Fibroblast of skin of abdomen (primary cell): ENCODE measurements around the gene NUAK2.

ENCODE experiments used
- DNase-seq: peaks from one replicate; pipeline ENCODE4 v3.0.0-alpha.2; 2013

NUAK2 gene

GRCh38 chr1:205271745-205272144 is 49.8 kb downstream of the NUAK2 start:
- no peak for DNase-seq

GRCh38 chr1:205271277-205271676 is 50.3 kb downstream of the NUAK2 start:
- no peak for DNase-seq

- DNase-seq, result no peak
Observed at GRCh38 chr1:205270764-205271163, 50.8 kb downstream of the NUAK2 start.

DNA sequence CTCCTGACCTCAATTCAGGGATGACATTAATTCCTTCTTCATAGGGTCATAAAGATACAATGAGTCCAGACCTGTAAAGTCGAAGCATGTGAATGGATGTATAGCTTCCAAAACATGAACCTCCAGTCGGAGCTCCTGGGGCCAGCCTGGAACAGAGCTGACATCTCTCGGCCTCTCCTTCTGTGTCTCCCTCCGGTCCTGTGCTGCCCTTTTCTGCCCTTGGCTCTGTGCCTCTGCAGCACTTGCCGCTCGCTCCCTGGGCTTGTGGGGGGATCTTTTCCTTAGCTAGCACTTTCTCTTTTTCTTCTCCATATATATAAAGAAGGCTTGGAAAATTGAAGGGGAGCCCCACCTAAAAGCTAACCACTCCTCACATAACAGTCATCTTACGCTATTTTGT is 51.3 kb downstream of the NUAK2 start:
- DNase-seq, result no peak

DNA sequence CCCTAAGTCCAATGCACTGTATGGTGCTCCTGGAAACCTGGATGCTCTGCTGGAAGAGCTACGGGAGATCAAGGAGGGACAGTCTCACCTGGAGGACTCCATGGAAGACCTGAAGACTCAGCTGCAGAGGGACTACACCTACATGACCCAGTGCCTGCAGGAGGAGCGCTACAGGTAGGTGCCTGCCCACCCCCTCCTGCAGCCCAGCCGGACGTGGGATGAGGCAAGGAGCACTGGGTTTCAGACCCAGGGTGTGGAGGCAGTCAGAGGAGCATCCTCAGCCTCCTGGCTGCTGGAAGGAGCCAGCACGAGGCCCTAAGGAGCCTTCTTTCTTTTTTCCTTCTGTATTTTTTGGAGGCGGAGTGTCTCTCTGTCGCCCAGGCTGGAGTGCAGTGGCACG is 51.8 kb downstream of the NUAK2 start:
- DNase-seq, result no peak

DNA sequence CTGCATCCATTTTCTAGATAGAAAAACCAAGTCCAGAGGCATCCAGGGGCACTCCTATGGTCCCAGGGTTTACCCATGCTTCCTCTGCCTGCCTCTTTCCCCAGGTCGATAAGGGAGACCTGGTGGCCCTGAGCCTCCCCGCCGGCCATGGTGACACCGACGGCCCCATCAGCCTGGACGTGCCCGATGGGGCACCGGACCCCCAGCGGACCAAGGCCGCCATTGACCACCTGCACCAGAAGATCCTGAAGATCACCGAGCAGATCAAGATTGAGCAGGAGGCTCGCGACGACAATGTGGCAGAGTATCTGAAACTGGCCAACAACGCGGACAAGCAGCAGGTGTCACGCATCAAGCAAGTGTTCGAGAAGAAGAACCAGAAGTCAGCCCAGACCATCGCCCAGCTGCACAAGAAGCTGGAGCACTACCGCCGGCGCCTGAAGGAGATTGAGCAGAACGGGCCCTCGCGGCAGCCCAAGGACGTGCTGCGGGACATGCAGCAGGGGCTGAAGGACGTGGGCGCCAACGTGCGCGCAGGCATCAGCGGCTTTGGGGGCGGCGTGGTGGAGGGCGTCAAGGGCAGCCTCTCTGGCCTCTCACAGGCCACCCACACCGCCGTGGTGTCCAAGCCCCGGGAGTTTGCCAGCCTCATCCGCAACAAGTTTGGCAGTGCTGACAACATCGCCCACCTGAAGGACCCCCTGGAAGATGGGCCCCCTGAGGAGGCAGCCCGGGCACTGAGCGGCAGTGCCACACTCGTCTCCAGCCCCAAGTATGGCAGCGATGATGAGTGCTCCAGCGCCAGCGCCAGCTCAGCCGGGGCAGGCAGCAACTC is 52.5 kb downstream of the NUAK2 start:
- DNase-seq, result no peak

DNA sequence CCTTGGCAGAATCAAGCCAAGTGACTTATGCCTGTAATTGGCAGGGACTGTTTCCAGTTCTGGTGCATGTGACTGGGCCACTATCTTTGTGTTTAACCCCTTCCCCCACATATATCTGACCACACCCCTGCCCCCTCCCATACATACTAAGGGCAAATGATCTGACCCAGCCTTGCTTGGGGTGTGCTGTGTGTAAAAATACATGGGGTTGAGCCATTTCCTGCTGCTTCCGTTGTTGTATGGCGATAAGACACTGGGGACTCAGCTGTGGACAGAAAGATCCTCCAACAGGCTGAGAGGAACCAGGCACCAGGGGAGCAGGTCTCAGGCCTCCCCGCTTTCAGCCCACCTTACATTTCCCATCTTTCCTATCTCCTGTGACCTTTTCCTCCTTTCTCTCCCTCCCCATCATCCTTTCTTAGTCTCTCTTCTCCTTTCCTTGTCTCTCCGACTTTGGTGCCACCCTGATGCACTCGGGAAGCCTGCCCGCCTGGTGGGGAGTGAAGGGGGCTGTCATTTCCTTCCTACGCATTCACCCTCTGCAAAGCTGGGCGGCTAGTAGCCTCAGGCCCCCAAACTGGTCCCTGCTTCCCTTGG is 54.1 kb downstream of the NUAK2 start:
- no peak for DNase-seq

DNA sequence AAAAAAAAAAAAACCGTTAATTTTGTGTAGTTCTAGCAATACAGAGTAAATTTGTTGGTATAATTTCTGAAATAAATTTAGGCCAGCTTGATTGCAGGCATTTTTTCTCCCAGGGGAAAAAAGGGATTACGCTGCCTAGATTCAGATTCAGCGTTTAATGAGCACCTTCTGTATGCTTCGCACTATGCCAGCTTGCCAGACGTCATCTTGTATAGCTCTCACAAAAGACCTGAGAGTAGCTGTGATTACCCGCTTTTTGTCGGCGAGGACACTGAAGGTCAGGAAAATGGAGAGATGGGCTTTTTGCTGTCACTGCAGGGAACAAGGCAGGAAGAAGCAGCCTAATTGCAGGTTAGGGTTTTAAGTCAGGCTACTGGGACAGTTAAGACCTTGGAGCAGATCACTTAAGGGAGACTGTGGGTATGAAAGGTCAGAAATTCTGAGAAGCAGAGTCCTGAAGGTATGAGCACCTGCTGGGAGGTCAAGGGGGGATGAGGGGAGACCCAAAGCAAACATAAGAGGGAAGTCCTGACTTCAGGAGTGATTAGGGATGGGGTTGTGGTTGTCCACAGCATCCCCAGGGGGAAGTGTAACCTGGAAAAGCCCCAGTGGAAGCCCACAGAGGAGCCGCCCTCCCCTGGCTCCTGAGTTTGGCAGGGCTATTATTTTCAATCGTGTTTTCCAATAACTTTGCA is 54.8 kb downstream of the NUAK2 start:
- no peak for DNase-seq

GRCh38 chr1:205263580-205264190 is 57.9 kb downstream of the NUAK2 start:
- peak; percentile 66 for DNase-seq

DNA sequence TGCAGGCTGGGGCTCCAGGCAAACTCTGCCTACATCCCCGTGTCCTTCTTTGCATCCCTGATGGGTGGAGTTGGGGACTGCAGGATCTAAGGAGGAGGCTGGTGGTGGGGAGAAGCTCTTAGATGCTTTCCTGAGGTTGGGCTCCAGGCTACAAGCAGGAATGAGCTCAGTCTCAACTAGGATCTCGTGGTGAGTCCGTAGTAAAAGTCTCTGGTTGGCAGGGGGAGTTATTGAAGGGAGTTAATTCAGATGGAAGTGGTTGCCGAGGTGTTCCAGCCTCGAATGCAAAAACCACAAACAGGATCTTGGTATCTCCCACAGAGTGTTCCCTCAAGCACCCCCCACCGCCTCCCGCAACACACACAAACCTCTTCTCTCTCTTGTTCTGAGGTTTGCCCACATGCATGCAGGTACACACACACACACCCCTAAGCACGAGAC is 58.8 kb downstream of the NUAK2 start:
- peak; percentile 58 for DNase-seq

DNA sequence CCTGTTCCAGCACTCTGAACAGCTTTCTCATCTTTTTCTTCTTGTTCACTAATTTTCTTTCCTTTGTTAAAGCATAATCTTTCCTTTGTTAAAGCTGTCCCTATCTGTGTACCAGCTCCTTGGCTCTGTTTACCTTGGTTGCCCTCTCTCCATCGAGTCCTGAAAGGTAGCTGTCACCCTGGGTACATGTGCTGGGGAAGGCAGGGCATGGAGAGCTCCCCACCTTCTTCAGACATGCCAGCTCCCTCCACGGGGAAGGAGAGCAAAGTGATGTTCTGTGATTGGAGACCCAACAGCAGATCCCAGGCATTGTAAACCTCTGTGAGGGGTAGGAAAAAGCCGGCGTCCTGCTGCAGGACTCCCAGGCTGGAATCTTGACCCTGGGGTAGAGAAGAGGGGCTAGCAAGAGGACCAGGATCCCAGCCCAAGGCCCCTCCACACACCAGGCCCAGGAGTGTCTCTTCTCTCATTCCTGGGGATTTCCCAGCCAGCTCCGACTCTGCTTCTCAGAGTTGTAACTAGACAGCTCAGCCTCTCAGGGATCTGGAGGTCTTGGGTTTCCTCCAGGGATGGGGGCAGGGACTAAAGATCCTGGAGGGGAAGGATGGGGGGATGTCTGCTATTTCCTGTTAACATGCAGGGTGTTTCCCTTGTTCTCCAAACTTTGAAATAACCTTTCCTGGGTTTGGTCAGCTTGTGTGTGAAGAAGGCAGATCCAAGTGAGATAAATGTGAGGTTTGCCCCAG is 59.4 kb downstream of the NUAK2 start:
- peak; percentile 87 for DNase-seq

DNA sequence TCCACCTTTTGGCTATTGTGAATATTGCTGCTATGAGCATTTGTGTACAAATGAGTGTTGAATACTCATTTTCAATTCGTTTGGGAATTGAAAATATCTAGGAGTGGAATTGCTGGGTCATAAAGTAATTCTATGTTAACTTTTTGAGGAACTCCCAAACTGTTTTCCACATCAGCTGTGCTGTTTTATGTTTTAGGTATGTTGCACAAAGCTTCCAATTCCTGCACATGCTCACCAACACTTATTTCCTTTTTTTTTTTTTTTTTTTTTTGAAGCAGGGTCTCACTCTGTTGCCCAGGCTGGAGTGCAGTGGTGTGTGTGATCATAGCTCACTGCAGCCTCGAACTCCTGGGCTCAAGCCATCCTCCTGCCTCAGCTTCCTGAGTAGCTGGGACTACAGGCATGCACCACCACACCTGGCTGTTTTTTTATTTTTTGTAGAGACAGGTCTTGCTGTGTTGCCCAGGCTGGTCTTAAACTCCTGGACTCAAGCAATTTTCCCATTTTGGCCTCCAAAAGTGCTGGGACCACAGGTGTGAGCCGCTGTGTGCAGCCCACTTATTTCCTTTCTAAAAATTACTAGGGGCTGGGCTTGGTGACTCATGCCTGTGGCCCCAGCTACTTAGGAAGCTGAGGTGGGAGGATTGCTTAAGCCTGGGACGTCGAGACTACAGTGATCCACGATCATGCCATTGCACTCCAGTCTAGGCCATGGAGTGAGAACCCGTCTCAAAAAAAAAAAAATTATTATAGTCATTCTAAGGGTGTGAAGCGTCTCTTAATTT is 60.4 kb downstream of the NUAK2 start:
- DNase-seq, result peak; percentile 68

GRCh38 chr1:205259998-205260397 is 61.5 kb downstream of the NUAK2 start:
- DNase-seq, result no peak

DNA sequence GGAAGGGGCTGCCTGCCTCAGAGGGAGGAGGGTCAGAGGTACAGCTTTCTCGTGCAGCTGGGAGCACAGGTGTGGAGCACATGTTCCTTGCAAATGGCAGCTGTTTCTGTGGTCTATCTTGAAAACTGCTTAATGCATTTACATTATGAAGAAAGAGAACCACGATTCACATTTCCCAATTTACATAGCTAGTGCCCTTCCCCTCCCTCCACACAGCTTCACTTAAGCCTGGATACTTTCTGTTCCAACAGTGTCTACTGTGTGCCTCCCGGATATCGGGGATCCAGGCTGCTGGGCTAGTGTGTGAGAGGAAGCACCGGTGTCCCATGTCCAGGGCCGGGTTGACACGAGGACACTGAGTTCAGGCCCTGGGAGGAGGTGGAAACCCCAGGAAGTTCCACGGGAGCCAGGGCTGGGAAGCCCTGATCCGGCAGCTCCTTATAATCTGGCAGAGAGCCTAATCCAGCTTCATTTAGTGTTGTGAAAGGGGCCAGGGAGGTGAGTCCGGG is 62.2 kb downstream of the NUAK2 start:
- no peak for DNase-seq

- no peak for DNase-seq
Observed at GRCh38 chr1:205258719-205259118, 62.8 kb downstream of the NUAK2 start.

DNA sequence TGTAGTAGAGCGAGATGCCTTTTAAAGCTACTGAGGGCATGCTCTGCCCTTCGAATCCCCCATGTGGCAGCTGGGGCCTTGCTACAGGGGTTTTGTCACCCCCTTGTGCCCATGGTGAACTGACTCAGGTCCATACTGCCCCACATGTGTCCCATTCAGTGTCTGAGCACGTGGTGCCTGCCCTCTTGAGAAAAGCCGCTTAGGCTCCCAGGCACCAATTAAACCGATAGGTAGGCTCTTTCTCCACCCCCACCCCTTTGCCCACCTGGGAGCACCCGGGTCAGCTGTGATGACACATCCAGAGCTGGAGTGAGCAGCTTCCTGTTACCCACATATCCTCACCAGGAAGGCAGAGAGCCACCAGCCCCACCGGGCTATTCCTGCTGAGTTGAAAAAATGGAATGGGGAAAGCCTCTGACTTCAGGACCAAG is 63.3 kb downstream of the NUAK2 start:
- no peak for DNase-seq

DNA sequence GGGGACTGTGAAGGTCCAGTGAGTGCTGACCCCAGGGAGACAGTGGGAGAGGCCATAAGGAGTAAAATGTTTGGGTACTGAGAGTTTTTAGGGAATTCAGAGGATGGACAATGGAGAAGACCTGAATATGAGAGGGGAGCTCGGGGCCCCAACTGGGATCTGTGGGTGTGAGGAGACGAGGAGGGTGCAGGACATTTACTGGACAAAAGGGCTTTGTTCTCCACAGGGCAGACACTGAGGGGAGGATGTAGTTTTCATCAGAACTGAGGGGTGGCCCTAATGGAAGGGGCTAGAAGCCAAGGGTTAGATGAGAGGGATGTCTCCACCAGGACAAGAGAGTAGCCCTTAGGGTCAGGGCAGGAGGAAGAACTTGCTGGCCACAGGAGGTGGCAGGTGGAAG is 63.8 kb downstream of the NUAK2 start:
- DNase-seq, result no peak

DNA sequence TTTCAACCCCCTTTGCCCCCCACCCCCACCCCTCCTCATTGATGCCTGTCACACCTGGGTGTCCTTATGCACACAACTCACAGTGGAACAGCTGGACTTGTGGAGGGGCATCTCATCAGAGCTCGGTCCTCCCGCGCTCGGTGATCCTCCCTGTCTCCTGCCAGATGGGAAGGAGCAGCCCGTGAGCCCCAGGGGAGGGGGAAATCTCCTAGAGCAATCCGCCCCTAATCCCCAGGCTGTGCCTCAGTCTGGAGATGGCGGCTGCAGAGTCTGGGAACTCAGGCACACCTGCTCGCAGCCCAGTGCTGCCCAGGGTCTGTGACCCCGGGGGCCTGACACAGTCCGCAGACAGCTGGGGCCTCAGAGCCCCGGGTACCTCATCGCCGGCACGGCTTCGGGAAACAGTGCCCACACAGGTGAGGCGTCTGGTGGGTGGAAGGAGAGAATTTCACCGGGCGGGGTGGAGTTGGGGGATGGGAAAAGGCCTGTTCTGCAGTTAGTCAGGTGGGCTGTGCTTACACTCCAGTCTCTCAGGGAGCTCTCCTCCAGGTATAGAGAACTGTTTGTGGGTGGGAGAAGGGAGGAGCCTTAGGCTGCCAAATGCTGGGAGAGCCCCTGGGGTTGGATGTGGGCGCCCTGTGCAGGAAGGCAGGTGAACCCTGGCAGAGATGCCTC is 64.5 kb downstream of the NUAK2 start:
- no peak for DNase-seq

GRCh38 chr1:205255941-205256780 is 65.4 kb downstream of the NUAK2 start:
- DNase-seq, result peak; percentile 79
